ACC112 (cell line): Measurements from ENCODE around the gene CACTIN.
"Not testable (repeated sequence)": the region's sequence is repeated elsewhere in the genome, so short reads cannot be mapped to it uniquely, and the experiment has no call there.

Source experiments
- H2AFZ ChIP-seq: fragments of 200-600 bp; sonication (generic); one replicate; pipeline ENCODE4 v1.6.0; 2017; ENCODE audit warnings: antibody characterized with exemption, low read length; ENCODE audit not compliant: unreplicated experiment
- H3K27ac ChIP-seq: fragments of 200-600 bp; sonication (generic); 2 replicates; pipeline ENCODE4 v1.5.1; 2014; ENCODE audit warnings: low read depth, mild to moderate bottlenecking, antibody characterized with exemption, low read length, moderate library complexity
- H3K27me3 ChIP-seq: fragments of 200-600 bp; sonication (generic); 2 replicates; pipeline ENCODE4 v1.6.1; 2014; ENCODE audit warnings: mild to moderate bottlenecking, antibody characterized with exemption, low read length, moderate library complexity, mixed read lengths; ENCODE audit not compliant: insufficient read depth
- H3K36me3 ChIP-seq: fragments of 200-600 bp; sonication (generic); 2 replicates; pipeline ENCODE4 v1.6.1; 2016; ENCODE audit warnings: mild to moderate bottlenecking, antibody characterized with exemption, low read length, moderate library complexity, mixed read lengths; ENCODE audit not compliant: insufficient read depth
- H3K4me1 ChIP-seq: fragments of 200-600 bp; sonication (generic); one replicate; pipeline ENCODE4 v1.6.1; 2016; ENCODE audit warnings: low read length, mixed read lengths; ENCODE audit not compliant: insufficient read depth, unreplicated experiment, control insufficient read depth
- H3K4me3 ChIP-seq: fragments of 200-600 bp; sonication (generic); 2 replicates; pipeline ENCODE4 v1.5.1; 2014; ENCODE audit warnings: mild to moderate bottlenecking, low read depth, low read length
- H3K79me2 ChIP-seq: fragments of 200-600 bp; sonication (generic); one replicate; pipeline ENCODE4 v1.6.0; 2016; ENCODE audit warnings: low read length; ENCODE audit not compliant: control insufficient read depth, unreplicated experiment, insufficient read depth

The CACTIN gene

GRCh38 chr19:3633559-3633988, 7.0 kb upstream of the CACTIN start:
- no peaks in the 10 kb centered on the region for H3K79me2 ChIP-seq
- no peak overlapping the region for H3K4me3 ChIP-seq
- no peak overlapping the region for H2AFZ ChIP-seq
- H3K27ac ChIP-seq: no peak overlapping the region
- H3K27me3 ChIP-seq: no peaks in the 10 kb centered on the region
- H3K36me3 ChIP-seq: no peaks in the 10 kb centered on the region
- no peaks in the 10 kb centered on the region for H3K4me1 ChIP-seq

- Histone ChIP-seq H3K79me2 (no peaks in the 10 kb centered on the region), H3K4me3 (no peak overlapping the region), H3K36me3 (no peaks in the 10 kb centered on the region), H3K4me1 (no peaks in the 10 kb centered on the region), H3K27me3 (no peaks in the 10 kb centered on the region), H3K27ac (no peak overlapping the region), H2AFZ (no peak overlapping the region)
Measured at GRCh38 chr19:3632739-3633558, 6.4 kb upstream of the CACTIN start.

- Histone ChIP-seq H3K79me2 (no peaks in the 10 kb centered on the region), H3K4me3 (no peak overlapping the region), H3K36me3 (no peaks in the 10 kb centered on the region), H3K4me1 (no peaks in the 10 kb centered on the region), H3K27ac (no peak overlapping the region), H2AFZ (no peak overlapping the region), H3K27me3 (no peaks in the 10 kb centered on the region)
Measured at GRCh38 chr19:3632098-3632497, 5.5 kb upstream of the CACTIN start.

GRCh38 chr19:3631053-3631861, 4.7 kb upstream of the CACTIN start:
- no peaks in the 10 kb centered on the region for H3K4me1 ChIP-seq
- no peak overlapping the region for H3K27ac ChIP-seq
- H2AFZ ChIP-seq: no peak overlapping the region
- H3K36me3 ChIP-seq: no peaks in the 10 kb centered on the region
- no peak overlapping the region for H3K4me3 ChIP-seq
- no peaks in the 10 kb centered on the region for H3K27me3 ChIP-seq
- H3K79me2 ChIP-seq: peaks cover under 1% of the 10 kb centered on the region

GRCh38 chr19:3628766-3629165, 2.2 kb upstream of the CACTIN start:
- H3K4me3 ChIP-seq, H3K27ac ChIP-seq, H3K27me3 ChIP-seq, H3K4me1 ChIP-seq, H3K36me3 ChIP-seq, H2AFZ ChIP-seq: not testable (repeated sequence)
- H3K79me2 ChIP-seq: peaks cover 21% of the 10 kb centered on the region

DNA sequence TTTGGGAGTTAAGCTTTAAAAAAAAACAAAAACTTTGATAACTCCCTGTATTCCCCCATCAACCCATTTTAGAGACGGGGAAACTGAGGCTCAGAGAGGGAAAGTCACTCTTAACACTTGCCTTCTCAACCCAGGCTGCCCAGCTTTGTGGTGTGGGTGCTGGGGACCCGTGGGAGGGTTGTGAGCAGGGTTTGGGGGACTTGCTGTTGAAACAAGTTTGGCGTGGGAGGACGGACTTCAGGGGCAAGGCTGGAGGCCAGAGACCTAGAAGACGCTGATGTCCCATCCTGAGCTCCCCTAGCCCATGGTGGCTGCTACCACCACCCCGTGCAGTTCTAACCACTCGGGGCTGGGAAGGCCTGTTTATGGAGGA, 747 bp upstream of the CACTIN start:
- no peak overlapping the region for H2AFZ ChIP-seq
- H3K79me2 ChIP-seq: peaks cover 21% of the 10 kb centered on the region
- no peaks in the 10 kb centered on the region for H3K36me3 ChIP-seq
- H3K4me1 ChIP-seq: peaks cover 8% of the 10 kb centered on the region
- H3K27me3 ChIP-seq: no peaks in the 10 kb centered on the region
- H3K4me3 ChIP-seq: 0 out of 2 replicates have a peak overlapping the region, but pooled peaks have one; percentile 97
- H3K27ac ChIP-seq: no peak overlapping the region

- peak overlapping the region; percentile 97 for H3K4me3 ChIP-seq
- no peaks in the 10 kb centered on the region for H3K36me3 ChIP-seq
- H3K27me3 ChIP-seq: no peaks in the 10 kb centered on the region
- H3K27ac ChIP-seq: peak overlapping the region; percentile 87; the same call in 1 of the 2 replicates
- peaks cover 8% of the 10 kb centered on the region for H3K4me1 ChIP-seq
- peaks cover 21% of the 10 kb centered on the region for H3K79me2 ChIP-seq
- H2AFZ ChIP-seq: peak overlapping the region; percentile 82
Measured at GRCh38 chr19:3625996-3626472, 556 bp downstream of the CACTIN start.

- H3K36me3 ChIP-seq: no peaks in the 10 kb centered on the region
- H3K27me3 ChIP-seq: no peaks in the 10 kb centered on the region
- no peak overlapping the region for H2AFZ ChIP-seq
Measured at GRCh38 chr19:3623716-3624115, 2.9 kb downstream of the CACTIN start.

GRCh38 chr19:3622224-3622623, 4.4 kb downstream of the CACTIN start:
- no peak overlapping the region for H3K4me3 ChIP-seq
- H3K4me1 ChIP-seq: peaks cover 8% of the 10 kb centered on the region
- H3K27ac ChIP-seq: no peak overlapping the region
- no peaks in the 10 kb centered on the region for H3K36me3 ChIP-seq
- peaks cover 21% of the 10 kb centered on the region for H3K79me2 ChIP-seq
- H3K27me3 ChIP-seq: no peaks in the 10 kb centered on the region
- no peak overlapping the region for H2AFZ ChIP-seq

More at GRCh38 chr19:3623716-3624115, 2.9 kb downstream of the CACTIN start:
- H3K79me2 ChIP-seq: peaks cover 21% of the 10 kb centered on the region
- H3K27ac ChIP-seq: no peak overlapping the region
- no peak overlapping the region for H3K4me3 ChIP-seq
- peaks cover 8% of the 10 kb centered on the region for H3K4me1 ChIP-seq

- peaks cover 8% of the 10 kb centered on the region for H3K4me1 ChIP-seq
- peaks cover 21% of the 10 kb centered on the region for H3K79me2 ChIP-seq
- H3K27me3 ChIP-seq: no peaks in the 10 kb centered on the region
- H3K36me3 ChIP-seq: no peaks in the 10 kb centered on the region
- H2AFZ ChIP-seq: no peak overlapping the region
- H3K27ac ChIP-seq: no peak overlapping the region
- H3K4me3 ChIP-seq: no peak overlapping the region
Measured at GRCh38 chr19:3621689-3622088, 4.9 kb downstream of the CACTIN start.
